K562 (cell line): ENCODE results near the gene ABCC1. TPM values are rescaled to one million over a fixed set of nuclear protein-coding genes. Genes with fewer than 3 reads are reported as not detected.

Experiments
- ATAC-seq: fragments of 200-7000 bp; cut with Tn5 transposase; 3 replicates; pipeline ENCODE4 v1.9.1; 2020; ENCODE audit warnings: moderate library complexity
- BruUV-seq: library from RNA; stranded (reverse); fragments of 400-500 nt; replicated peaks from 2 replicates; lab custom pipeline; 2021; lab: Mats Ljungman, UMichigan
- CTCF ChIA-PET: fragments of 300-600 bp; formaldehyde crosslinking; extraction: SDS; loops from one replicate; lab custom pipeline; 2021; ENCODE audit warnings: low intra/inter-chr PET ratio; lab: Yijun Ruan, JAX
- POLR2A ChIA-PET: fragments of 300-600, 350-650 bp; sonication (Branson Sonifier 250); formaldehyde crosslinking; extraction: SDS; loops from one replicate; lab custom pipeline; 2021; ENCODE audit warnings: antibody characterized with exemption, inconsistent platforms; lab: Yijun Ruan, JAX
- DNase-seq, 4 experiments: peaks; one replicate each; pipeline versions ENCODE4 v3.0.0 to v3.0.0-alpha.2; 2011 to 2018; ENCODE audit warnings: low spot score in 3 of 4, mixed read lengths in 3 of 4; ENCODE audit errors: extremely low read depth in 1 of 4
- FAIRE-seq: peaks from 2 replicates; lab custom pipeline; 2011; peaks lifted over from hg19 to GRCh38; lab: Jason Lieb, UNC
- H2AFZ ChIP-seq: 2 replicates; pipeline ENCODE4 v1.6.0; 2011; ENCODE audit warnings: low read depth, low read length, control low read depth, inconsistent platforms
- H3K27ac ChIP-seq: fragments of 200-600 bp; 3 replicates; pipeline ENCODE4 v1.8.0; 2011; ENCODE audit warnings: low read depth, mild to moderate bottlenecking, control low read depth, inconsistent platforms, low read length, moderate library complexity, mixed read lengths; ENCODE audit errors: extremely low read depth
- H3K27me3 ChIP-seq, 2 experiments: fragments of 300-600 bp in 1 of 2; 2 replicates in 1 of 2; 3 replicates in 1 of 2; pipeline versions ENCODE4 v1.6.0 to v1.8.0; 2011; ENCODE audit warnings: inconsistent platforms in 2 of 2, low read length in 2 of 2, mild to moderate bottlenecking in 1 of 2, mixed read lengths in 1 of 2, moderate library complexity in 1 of 2; ENCODE audit not compliant: control insufficient read depth in 2 of 2, insufficient read depth in 2 of 2
- H3K36me3 ChIP-seq: fragments of 300-600 bp; 3 replicates; pipeline ENCODE4 v1.8.0; 2011; ENCODE audit warnings: mild to moderate bottlenecking, low read length, inconsistent platforms; ENCODE audit not compliant: control insufficient read depth, insufficient read depth
- H3K4me1 ChIP-seq, 2 experiments: fragments of 200-600 bp in 1 of 2; replicated peaks in 1 of 2; 2 replicates in 1 of 2; 3 replicates in 1 of 2; pipeline versions ENCODE4 v1.5.1 to v1.8.0; 2011; ENCODE audit warnings: inconsistent platforms in 2 of 2, low read length in 2 of 2, mild to moderate bottlenecking in 1 of 2, mixed read lengths in 1 of 2, moderate library complexity in 1 of 2; ENCODE audit not compliant: control insufficient read depth in 2 of 2, insufficient read depth in 2 of 2
- H3K4me2 ChIP-seq: 2 replicates; pipeline ENCODE4 v1.6.1; 2011; ENCODE audit warnings: low read length, control low read depth, inconsistent platforms, mixed read lengths; ENCODE audit not compliant: insufficient read depth
- H3K4me3 ChIP-seq: fragments of 200-600 bp; sonication (generic), shearing (Covaris generic); 2 replicates; pipeline ENCODE4 v1.5.1; 2016; ENCODE audit warnings: control low read depth, inconsistent platforms
- H3K79me2 ChIP-seq: fragments of 200-600 bp; 3 replicates; pipeline ENCODE4 v1.8.0; 2011; ENCODE audit warnings: low read length, inconsistent platforms; ENCODE audit not compliant: control insufficient read depth, insufficient read depth
- H3K9ac ChIP-seq, 2 experiments: 2 replicates each; pipeline versions ENCODE4 v1.6.0 to v1.6.1; 2011; ENCODE audit warnings: low read depth in 2 of 2, low read length in 2 of 2, control low read depth in 1 of 2, inconsistent platforms in 1 of 2, mild to moderate bottlenecking in 1 of 2, mixed read lengths in 1 of 2; ENCODE audit not compliant: insufficient read depth in 1 of 2
- H3K9me1 ChIP-seq: one replicate; pipeline ENCODE4 v1.6.0; 2011; ENCODE audit warnings: inconsistent platforms, mild to moderate bottlenecking, low read length, moderate library complexity; ENCODE audit not compliant: control insufficient read depth, insufficient read depth
- H3K9me3 ChIP-seq: replicated peaks from 2 replicates; pipeline ENCODE4 v1.5.1; 2011; ENCODE audit warnings: low read depth, low read length, inconsistent platforms; ENCODE audit not compliant: control insufficient read depth, insufficient read depth
- H4K20me1 ChIP-seq: replicated peaks from 2 replicates; pipeline ENCODE4 v1.6.1; 2011; ENCODE audit warnings: low read length, inconsistent platforms, mixed read lengths; ENCODE audit not compliant: control insufficient read depth, insufficient read depth
- IRF1 ChIP-seq: sonication (generic); formaldehyde crosslinking; IDR thresholded peaks from 2 replicates; pipeline ENCODE4 v1.8.0; 2022; ENCODE audit warnings: missing genetic modification reagents, mild to moderate bottlenecking, borderline replicate concordance
- MITF ChIP-seq: IDR thresholded peaks from 2 replicates; pipeline ENCODE4 v1.6.1; 2014; ENCODE audit warnings: antibody characterized with exemption
- ZKSCAN8 ChIP-seq: fragments of 200-800 bp; sonication (Bioruptor generic); IDR thresholded peaks from 2 replicates; pipeline ENCODE4 v1.6.1; 2016; ENCODE audit warnings: missing genetic modification characterization, missing compliant biosample characterization
- ZNF253 ChIP-seq: fragments of 250-450 bp; sonication (Bioruptor Pico); conservative IDR thresholded peaks from 2 replicates; pipeline ENCODE4 v1.6.1; 2021; ENCODE audit warnings: mild to moderate bottlenecking
- ZNF316 ChIP-seq: fragments of 450-650 bp; IDR thresholded peaks from 2 replicates; pipeline ENCODE4 v1.6.1; 2016
- ZNF398 ChIP-seq: fragments of 250-450 bp; sonication (Bioruptor Pico); IDR thresholded peaks from 2 replicates; pipeline ENCODE4 v1.8.0; 2021; ENCODE audit warnings: moderate library complexity, mild to moderate bottlenecking, inconsistent platforms
- WGBS: fragments of 100-300 bp; shearing (Covaris generic); methylation state at CpG from one replicate; pipeline ENCODE4 v1.1.6; 2016; ENCODE audit warnings: low coverage, mixed read lengths; ENCODE audit not compliant: insufficient coverage; ENCODE audit errors: missing lambda C conversion rate; 5-methylcytosine and 5-hydroxymethylcytosine counted together
- in situ Hi-C: fragments of 300-500 bp; cut with MboI; formaldehyde crosslinking; loops from 4 replicates; pipeline ENCODE4 v1.15.0; 2018; ENCODE audit warnings: inconsistent platforms, mixed read lengths
- intact Hi-C: fragments of 100-400 bp; cut with micrococcal nuclease; formaldehyde crosslinking; loops from 2 replicates; pipeline ENCODE4 v1.14.2; 2022
- polyA plus RNA-seq, 8 experiments: library from polyadenylated mRNA; depleted of rRNA in 4 of 8; stranded (reverse) in 5 of 8; unstranded in 3 of 8; fragments of >200 nt; fragmentation: Nextera tagmentation in 2 of 8; fragmentation: Illumina TruSeq in 1 of 8; extraction: Ambion mirVana in 2 of 8; extraction: Trizol in 1 of 8; gene quantifications; 2 replicates each; pipeline versions ENCODE4 v1.2.1 to v1.2.3, GENCODE V29; 2011 to 2014; ENCODE audit warnings: inconsistent platforms in 1 of 8, missing spikeins in 1 of 8
- total RNA-seq, 7 experiments: library from RNA; depleted of rRNA in 6 of 7; stranded (reverse); fragments of >200 nt in 6 of 7; fragmentation: Illumina TruSeq in 2 of 7; extraction: Trizol in 2 of 7; gene quantifications; 2 replicates each; pipeline versions ENCODE4 v1.2.1 to v1.2.3, GENCODE V29; 2011 to 2021; ENCODE audit warnings: low replicate concordance in 1 of 7

The ABCC1 gene
- total and polyA plus RNA-seq, 9 of the 15 experiments (the other 6 are each of a cell fraction or from before 2014, with no cell fraction given) = 3.9 to 41.6 (median 10.0) TPM

- TF ChIP-seq ZNF398 (CRISPR knock-in tag) (no peak), MITF (no peak), IRF1 (CRISPR knock-in tag) (no peak)
These were observed 11.7 kb downstream of the ABCC1 start (continued) for GRCh38 chr16:15961060-15961511.

- DNase-seq (no peak), FAIRE-seq (no peak), ATAC-seq (no peak)
- Histone ChIP-seq H2AFZ (no peak overlapping the region), H3K9me3 (peaks cover 10% of the 10 kb centered on the region), H4K20me1 (no peaks in the 10 kb centered on the region; the same call in 1 of the 2 replicates), H3K9ac (no peak overlapping the region), H3K27ac (no peak overlapping the region), H3K27me3 (no peaks in the 10 kb centered on the region), H3K79me2 (peaks cover 92% of the 10 kb centered on the region), H3K4me2 (no peak overlapping the region), H3K9me1 (peaks cover 2% of the 10 kb centered on the region), H3K4me1 (no peaks in the 10 kb centered on the region; a peak in 1 of 5 replicates), H3K4me3 (no peak overlapping the region), H3K36me3 (peaks cover 18% of the 10 kb centered on the region; the same call in 2 of the 3 replicates)
- TF ChIP-seq ZNF253 (CRISPR knock-in tag) (no peak), ZNF316 (peak; percentile 63), ZKSCAN8 (CRISPR knock-in tag) (peak; percentile 83; the same call in 1 of the 2 replicates)
- in situ Hi-C loops = no loop called here
- WGBS = 95% methylated on average over 4 of the region's 4 CpGs
- intact Hi-C loops = no loop called here
- ChIA-PET POLR2A (no interaction called here), CTCF (interaction anchor here (0.6 kb wide), 1 partner anchor 86 kb away, joined by 4 read pairs; no protein-coding TSS in a partner anchor)
- no TSS peak for BruUV-seq
These were observed 12.2 kb downstream of the ABCC1 start for GRCh38 chr16:15961571-15962090.
